ENCODE results near the gene ZCCHC2. TPM values are rescaled to one million over a fixed set of nuclear protein-coding genes. Genes with fewer than 3 reads are reported as not detected.

The ZCCHC2 gene
- total and polyA plus RNA-seq, 2 of the 4 experiments (the other 2 are of a cell fraction) = 3.2 to 3.6 TPM

DNA sequence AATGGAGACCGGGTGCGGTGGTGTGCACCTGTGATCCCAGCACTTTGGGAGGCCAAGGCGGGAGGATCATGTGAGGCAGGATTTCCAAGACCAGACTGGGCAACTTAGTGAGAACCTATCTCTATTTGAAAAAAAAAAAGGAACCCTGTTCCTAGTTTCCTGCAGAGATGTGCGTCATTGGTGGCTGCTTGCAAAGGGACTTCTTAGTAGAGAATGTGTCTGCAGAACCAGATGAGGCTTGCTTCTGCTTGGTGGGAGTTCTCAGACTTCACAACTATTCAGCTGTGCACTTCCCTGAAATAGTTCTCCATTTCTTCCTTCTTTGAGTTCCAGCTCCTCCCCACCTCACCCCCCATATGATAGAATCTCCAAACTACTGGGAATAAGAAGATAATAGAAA, 22.3 kb downstream of the ZCCHC2 start:
- DNase-seq (no peak), ATAC-seq (ENCODE audit: low read depth) (no peak)
- H2AK5ac ChIP-seq (ENCODE audit: low read depth, low read length) = no peak overlapping the region
- H3K36me3 ChIP-seq (ENCODE audit: control insufficient read depth, insufficient read depth, low read length) = peaks cover 8% of the 10 kb centered on the region
- no peak overlapping the region for H3K14ac ChIP-seq (replicated peaks; ENCODE audit: low read depth, low read length)
- no peak overlapping the region for H3K23ac ChIP-seq (ENCODE audit: low read depth, low read length)
- WGBS, 2 experiments (ENCODE audit: extremely low coverage in 2 of 2, insufficient read length in 1 of 2) = no CpG with 5 or more reads among the region's 4 CpGs
- H3K18ac ChIP-seq (ENCODE audit: low read depth, low read length) = no peak overlapping the region
- no peak overlapping the region for H3K4ac ChIP-seq (ENCODE audit: low read depth, low read length)
- TF ChIP-seq, protein P1, sequence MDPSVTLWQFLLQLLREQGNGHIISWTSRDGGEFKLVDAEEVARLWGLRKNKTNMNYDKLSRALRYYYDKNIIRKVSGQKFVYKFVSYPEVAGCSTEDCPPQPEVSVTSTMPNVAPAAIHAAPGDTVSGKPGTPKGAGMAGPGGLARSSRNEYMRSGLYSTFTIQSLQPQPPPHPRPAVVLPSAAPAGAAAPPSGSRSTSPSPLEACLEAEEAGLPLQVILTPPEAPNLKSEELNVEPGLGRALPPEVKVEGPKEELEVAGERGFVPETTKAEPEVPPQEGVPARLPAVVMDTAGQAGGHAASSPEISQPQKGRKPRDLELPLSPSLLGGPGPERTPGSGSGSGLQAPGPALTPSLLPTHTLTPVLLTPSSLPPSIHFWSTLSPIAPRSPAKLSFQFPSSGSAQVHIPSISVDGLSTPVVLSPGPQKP (IDR thresholded peaks at IDR 0.05; ENCODE audit: borderline replicate concordance, low read depth, low read length) = no peak
- TF ChIP-seq NFE2L2 (IDR thresholded peaks at IDR 0.05; ENCODE audit: low read depth, low read length) (no peak), POLR2A (IDR thresholded peaks at IDR 0.05; ENCODE audit: low read depth, low read length) (no peak), MAZ (IDR thresholded peaks at IDR 0.05; ENCODE audit: borderline replicate concordance, low read depth, low read length) (no peak), MXI1 (IDR thresholded peaks at IDR 0.05; ENCODE audit: borderline replicate concordance, low read depth, low read length) (no peak), RAD21 (IDR thresholded peaks at IDR 0.05; ENCODE audit: low read length) (no peak), CEBPB (IDR thresholded peaks at IDR 0.05; ENCODE audit: low read depth, low read length) (no peak), MAFK (IDR thresholded peaks at IDR 0.05; ENCODE audit: low read depth, low read length) (no peak), CHD1 (IDR thresholded peaks at IDR 0.05; ENCODE audit: low read depth, low read length) (no peak), RFX5 (IDR thresholded peaks at IDR 0.05; ENCODE audit: low read depth, low read length) (no peak), RCOR1 (IDR thresholded peaks at IDR 0.05; ENCODE audit: insufficient replicate concordance, low read length) (no peak), SMC3 (IDR thresholded peaks at IDR 0.05; ENCODE audit: low read depth, low read length) (no peak), BHLHE40 (IDR thresholded peaks at IDR 0.05; ENCODE audit: low read depth, low read length) (no peak), USF2 (IDR thresholded peaks at IDR 0.05; ENCODE audit: low read depth, low read length) (no peak)
- TF ChIP-seq, protein P2, sequence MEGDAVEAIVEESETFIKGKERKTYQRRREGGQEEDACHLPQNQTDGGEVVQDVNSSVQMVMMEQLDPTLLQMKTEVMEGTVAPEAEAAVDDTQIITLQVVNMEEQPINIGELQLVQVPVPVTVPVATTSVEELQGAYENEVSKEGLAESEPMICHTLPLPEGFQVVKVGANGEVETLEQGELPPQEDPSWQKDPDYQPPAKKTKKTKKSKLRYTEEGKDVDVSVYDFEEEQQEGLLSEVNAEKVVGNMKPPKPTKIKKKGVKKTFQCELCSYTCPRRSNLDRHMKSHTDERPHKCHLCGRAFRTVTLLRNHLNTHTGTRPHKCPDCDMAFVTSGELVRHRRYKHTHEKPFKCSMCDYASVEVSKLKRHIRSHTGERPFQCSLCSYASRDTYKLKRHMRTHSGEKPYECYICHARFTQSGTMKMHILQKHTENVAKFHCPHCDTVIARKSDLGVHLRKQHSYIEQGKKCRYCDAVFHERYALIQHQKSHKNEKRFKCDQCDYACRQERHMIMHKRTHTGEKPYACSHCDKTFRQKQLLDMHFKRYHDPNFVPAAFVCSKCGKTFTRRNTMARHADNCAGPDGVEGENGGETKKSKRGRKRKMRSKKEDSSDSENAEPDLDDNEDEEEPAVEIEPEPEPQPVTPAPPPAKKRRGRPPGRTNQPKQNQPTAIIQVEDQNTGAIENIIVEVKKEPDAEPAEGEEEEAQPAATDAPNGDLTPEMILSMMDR (conservative IDR thresholded peaks at IDR 0.05; ENCODE audit: low read depth, low read length) = no peak
- intact Hi-C loops (cut with micrococcal nuclease) = no loop called here
- H2BK120ac ChIP-seq (ENCODE audit: low read depth, low read length) = no peak overlapping the region
- CTCF ChIA-PET = no interaction called here
- no peak overlapping the region for H4K91ac ChIP-seq (ENCODE audit: insufficient read depth, low read depth, low read length)
- no peak overlapping the region for H3K9ac ChIP-seq (ENCODE audit: low read depth, low read length)
- no peak overlapping the region for H4K8ac ChIP-seq (ENCODE audit: low read depth in 2 of 2, low read length in 2 of 2)
- no TSS peak for BruUV-seq (replicated peaks)
- dilution Hi-C loops (cut with HindIII; ENCODE audit: low sequenced_read_pairs, unreplicated experiment) = no loop called here
- H3K9me1 ChIP-seq (ENCODE audit: insufficient read depth, low read length) = peaks cover 4% of the 10 kb centered on the region
- no peak overlapping the region for H4K5ac ChIP-seq (ENCODE audit: low read depth, low read length)
- no peak overlapping the region for H2BK5ac ChIP-seq (ENCODE audit: low read depth, low read length, poor library complexity, severe bottlenecking)
- H3K4me2 ChIP-seq (ENCODE audit: low read depth, low read length) = no peak overlapping the region
- no peak overlapping the region for H3K56ac ChIP-seq (ENCODE audit: extremely low read depth, insufficient read depth, low read length)
- H2BK15ac ChIP-seq (ENCODE audit: low read depth, low read length) = no peak overlapping the region
- no peaks in the 10 kb centered on the region; the same call in 1 of the 2 replicates for H3K4me1 ChIP-seq (ENCODE audit: control insufficient read depth, insufficient read depth, low read length)
- H3K4me3 ChIP-seq (ENCODE audit: insufficient read depth, low read depth, low read length) = no peak overlapping the region
- no peak overlapping the region for H2BK20ac ChIP-seq (ENCODE audit: low read depth, low read length)
- H3K27me3 ChIP-seq (ENCODE audit: control insufficient read depth, insufficient read depth, low read length) = no peaks in the 10 kb centered on the region
- no peaks in the 10 kb centered on the region for H4K20me1 ChIP-seq (ENCODE audit: insufficient read depth, low read length)
- in situ Hi-C loops (cut with MboI; ENCODE audit: low sequenced_read_pairs) = no loop called here
- no peak overlapping the region for H3K27ac ChIP-seq (ENCODE audit: insufficient read depth, low read length)
- no peak overlapping the region for H2AK9ac ChIP-seq (replicated peaks; ENCODE audit: low read depth, low read length, poor library complexity)
- POLR2A ChIA-PET (ENCODE audit: unreplicated experiment) = no interaction called here
- H3K9me3 ChIP-seq (ENCODE audit: control insufficient read depth, insufficient read depth, low read length) = no peaks in the 10 kb centered on the region
- H3K79me1 ChIP-seq (ENCODE audit: low read depth in 1 of 2, low read length in 2 of 2) = no peaks in the 10 kb centered on the region; a peak in 2 of 4 replicates
- H2AFZ ChIP-seq (replicated peaks; ENCODE audit: low read length, poor library complexity) = no peak overlapping the region

Measured in IMR-90 (cell line).